Fibroblast of skin of abdomen (primary cell): Measurements from ENCODE around the gene OPN1MW3.
"Not testable (repeated sequence)": the region's sequence is repeated elsewhere in the genome, so short reads cannot be mapped to it uniquely, and the experiment has no call there.

Experiments used
- DNase-seq: peaks from one replicate; pipeline ENCODE4 v3.0.0-alpha.2; 2013

Gene OPN1MW3

GRCh38 chrX:154296731-154297130 lies 39.3 kb downstream of the OPN1MW3 start:
- no peak for DNase-seq

- DNase-seq: no peak
Measured at GRCh38 chrX:154298312-154298711, 40.9 kb downstream of the OPN1MW3 start.

GRCh38 chrX:154300816-154301215 lies 43.4 kb downstream of the OPN1MW3 start:
- no peak for DNase-seq

- not testable (repeated sequence) for DNase-seq
Measured at GRCh38 chrX:154302998-154303397, 45.6 kb downstream of the OPN1MW3 start.

- no peak for DNase-seq
Measured at GRCh38 chrX:154303476-154303875, 46.1 kb downstream of the OPN1MW3 start.

- no peak for DNase-seq
Measured at GRCh38 chrX:154304846-154305245, 47.5 kb downstream of the OPN1MW3 start.

GRCh38 chrX:154305541-154306205 lies 48.3 kb downstream of the OPN1MW3 start:
- no peak for DNase-seq

GRCh38 chrX:154307202-154307601 lies 49.8 kb downstream of the OPN1MW3 start:
- DNase-seq: no peak

- DNase-seq: peak; percentile 18
Measured at GRCh38 chrX:154308108-154308946, 50.9 kb downstream of the OPN1MW3 start.

- no peak for DNase-seq
Measured at GRCh38 chrX:154309041-154309775, 51.8 kb downstream of the OPN1MW3 start.

GRCh38 chrX:154310616-154311536 lies 53.5 kb downstream of the OPN1MW3 start:
- DNase-seq: no peak

GRCh38 chrX:154312116-154312515 lies 54.7 kb downstream of the OPN1MW3 start:
- no peak for DNase-seq

- no peak for DNase-seq
Measured at GRCh38 chrX:154313147-154313546, 55.8 kb downstream of the OPN1MW3 start.

- DNase-seq: no peak
Measured at GRCh38 chrX:154315416-154315815, 58.0 kb downstream of the OPN1MW3 start.

- DNase-seq: peak; percentile 13
Measured at GRCh38 chrX:154317391-154317995, 60.1 kb downstream of the OPN1MW3 start.

GRCh38 chrX:154320406-154320805 lies 63.0 kb downstream of the OPN1MW3 start:
- DNase-seq: no peak
